GM20000 (cell line): Measurements from ENCODE around the gene SYT15.

ENCODE experiments used
- DNase-seq: peaks from one replicate; pipeline ENCODE4 v3.0.0; 2012; ENCODE audit warnings: low spot score
- TF ChIP-seq, protein P1 (sequence below): IDR thresholded peaks from 2 replicates; pipeline ENCODE4 v1.5.1; 2012; ENCODE audit warnings: mild to moderate bottlenecking, control low read depth; ENCODE audit errors: extremely low read depth, missing control alignments

Gene SYT15

DNA sequence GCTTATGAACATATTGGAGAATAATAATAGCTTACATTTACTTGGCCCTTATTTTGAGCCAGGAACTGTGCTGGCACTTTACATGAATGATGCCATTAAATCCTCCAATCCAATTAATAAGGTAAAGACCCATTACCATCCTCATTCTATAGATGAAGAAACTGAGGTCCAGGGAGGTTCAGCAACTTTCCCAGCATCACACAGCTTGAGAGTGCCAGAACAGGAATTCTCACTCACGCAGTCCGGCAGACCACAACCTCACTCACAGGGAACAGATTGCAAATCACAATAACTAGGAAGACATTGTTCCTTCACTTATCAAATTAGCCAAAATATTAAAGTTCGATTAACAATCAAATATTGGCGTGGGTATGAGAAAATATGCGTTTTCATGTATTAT is 40.8 kb upstream of the SYT15 start:
- TF ChIP-seq, protein P1, sequence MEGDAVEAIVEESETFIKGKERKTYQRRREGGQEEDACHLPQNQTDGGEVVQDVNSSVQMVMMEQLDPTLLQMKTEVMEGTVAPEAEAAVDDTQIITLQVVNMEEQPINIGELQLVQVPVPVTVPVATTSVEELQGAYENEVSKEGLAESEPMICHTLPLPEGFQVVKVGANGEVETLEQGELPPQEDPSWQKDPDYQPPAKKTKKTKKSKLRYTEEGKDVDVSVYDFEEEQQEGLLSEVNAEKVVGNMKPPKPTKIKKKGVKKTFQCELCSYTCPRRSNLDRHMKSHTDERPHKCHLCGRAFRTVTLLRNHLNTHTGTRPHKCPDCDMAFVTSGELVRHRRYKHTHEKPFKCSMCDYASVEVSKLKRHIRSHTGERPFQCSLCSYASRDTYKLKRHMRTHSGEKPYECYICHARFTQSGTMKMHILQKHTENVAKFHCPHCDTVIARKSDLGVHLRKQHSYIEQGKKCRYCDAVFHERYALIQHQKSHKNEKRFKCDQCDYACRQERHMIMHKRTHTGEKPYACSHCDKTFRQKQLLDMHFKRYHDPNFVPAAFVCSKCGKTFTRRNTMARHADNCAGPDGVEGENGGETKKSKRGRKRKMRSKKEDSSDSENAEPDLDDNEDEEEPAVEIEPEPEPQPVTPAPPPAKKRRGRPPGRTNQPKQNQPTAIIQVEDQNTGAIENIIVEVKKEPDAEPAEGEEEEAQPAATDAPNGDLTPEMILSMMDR: no peak
- DNase-seq: no peak

DNA sequence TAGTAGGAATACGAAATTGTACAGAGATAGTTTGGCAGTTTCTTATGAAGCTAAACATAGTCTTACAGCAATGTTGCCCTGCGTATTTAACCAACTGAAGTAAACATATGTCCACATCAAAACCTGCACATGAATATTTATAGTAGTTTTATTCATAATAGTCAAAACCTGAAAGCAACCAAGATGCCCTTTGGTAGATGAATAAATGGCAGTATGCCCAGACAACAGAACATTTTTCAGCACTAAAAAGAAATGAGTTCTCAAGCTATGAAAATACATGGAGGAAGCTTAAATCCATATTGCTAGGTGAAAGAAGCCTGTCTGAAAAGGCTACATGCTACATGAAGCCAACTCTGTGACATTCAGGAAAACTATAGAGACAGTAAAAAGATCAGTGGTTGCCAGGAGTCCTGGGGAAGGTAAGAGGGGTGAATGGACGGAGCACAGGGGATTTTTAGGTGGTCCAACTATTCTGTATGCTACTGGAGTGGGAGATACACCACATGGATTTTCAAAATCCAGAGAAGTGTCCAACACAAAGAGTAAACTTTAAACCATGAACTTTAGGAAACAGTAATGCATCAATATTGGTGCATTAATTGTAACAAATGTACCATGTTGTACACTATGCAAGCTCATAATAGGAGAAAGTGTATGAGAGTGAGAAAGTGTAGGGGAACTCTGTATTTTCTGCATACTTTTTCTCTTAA is 40.1 kb upstream of the SYT15 start:
- TF ChIP-seq, protein P1: no peak
- DNase-seq: no peak

DNA sequence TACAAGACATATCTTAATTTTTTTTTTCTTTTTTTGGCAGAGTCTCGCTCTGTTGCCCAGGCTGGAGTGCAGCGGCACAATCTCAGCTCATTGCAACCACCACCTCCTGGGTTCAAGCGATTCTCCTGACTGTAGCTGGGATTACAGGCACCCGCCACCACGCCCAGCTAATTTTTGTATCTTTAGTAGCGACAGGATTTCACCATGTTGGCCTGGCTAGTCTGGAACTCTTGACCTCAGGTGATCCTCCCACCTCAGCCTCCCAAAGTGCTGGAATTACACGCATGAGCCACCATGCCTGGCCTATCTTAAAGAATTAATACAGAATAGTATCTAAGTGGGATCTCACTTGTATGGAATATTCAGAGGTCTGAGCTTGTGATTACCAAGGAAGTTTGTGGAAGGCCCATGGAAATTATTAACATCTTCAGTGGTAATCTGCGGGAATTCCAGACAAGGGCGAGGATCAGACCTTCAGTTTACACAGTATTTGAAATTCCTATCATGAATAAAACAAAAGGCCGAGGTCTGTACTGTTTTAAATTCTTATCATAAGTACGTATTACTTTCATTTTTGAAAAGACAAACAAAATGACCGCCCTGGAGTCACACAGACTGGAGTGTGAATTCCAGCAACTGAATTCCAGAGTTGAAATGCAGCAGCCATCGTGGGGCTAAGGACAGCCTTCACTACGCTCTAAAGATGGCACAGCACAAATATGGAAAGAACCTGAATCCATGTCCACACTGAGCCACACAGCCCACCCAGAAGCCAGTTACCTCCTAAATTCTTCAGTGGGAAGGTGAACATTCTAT is 39.1 kb upstream of the SYT15 start:
- TF ChIP-seq, protein P1: no peak
- DNase-seq: no peak

DNA sequence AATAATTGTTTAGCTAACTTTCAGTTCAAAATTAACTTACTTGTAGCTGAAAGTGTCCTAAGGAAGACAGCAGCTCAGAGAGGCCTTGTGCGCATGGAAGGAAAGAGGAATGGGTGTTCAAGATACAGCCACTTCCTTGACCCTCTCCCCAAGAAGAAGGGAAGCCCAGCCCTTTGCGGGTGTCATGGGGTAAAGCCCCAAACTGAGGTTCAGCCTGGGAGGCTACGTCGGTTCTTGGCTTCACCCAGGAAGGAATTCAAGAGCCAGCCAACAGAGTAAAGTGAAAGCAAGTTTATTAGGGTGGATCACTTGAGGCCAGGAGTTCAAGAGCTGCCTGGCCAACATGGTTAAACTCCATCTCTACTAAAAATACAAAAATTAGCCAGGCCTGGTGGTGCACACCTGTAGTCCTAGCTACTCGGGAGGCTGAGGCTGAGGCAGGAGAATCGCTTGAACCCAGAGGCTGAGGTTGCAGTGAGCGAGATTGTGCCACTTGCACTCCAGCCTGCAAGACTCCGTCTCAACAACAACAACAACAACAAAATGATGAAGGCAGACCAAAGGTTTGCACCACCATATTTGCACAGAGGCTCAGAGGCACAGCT is 38.4 kb upstream of the SYT15 start:
- no peak for DNase-seq
- TF ChIP-seq, protein P1: no peak

DNA sequence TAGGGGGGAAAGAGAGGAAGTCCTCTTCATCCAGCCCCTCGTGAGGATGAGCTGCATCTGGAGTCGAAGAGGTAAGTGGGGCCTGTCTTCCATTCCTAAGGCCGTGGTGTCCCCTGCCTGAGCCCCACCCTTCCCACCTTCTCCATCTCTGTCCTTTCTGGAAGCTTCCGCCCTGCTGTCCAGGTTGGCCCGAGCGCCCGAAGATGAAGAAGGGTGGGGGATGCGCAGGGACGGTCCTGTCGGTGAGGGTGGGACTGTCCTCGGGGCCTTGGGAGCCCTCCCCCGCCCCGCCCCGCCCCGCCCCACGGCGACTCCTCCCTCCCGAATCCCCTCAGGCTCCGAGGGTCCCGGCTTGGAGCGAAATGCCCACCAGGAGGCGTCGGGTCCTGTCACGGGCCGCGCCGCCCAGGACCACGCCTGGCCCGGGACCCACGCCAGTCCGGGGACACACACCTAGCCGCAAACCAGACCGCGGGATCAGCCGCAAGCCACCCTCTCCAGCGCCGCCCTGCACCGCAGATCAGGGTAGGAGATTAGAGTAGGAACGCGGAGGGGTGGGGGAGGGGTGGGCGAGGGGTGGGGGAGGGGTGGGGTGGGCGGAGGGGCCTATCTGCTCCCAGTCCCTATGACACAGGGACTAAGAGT is 37.8 kb upstream of the SYT15 start:
- no peak for DNase-seq
- TF ChIP-seq, protein P1: no peak

DNA sequence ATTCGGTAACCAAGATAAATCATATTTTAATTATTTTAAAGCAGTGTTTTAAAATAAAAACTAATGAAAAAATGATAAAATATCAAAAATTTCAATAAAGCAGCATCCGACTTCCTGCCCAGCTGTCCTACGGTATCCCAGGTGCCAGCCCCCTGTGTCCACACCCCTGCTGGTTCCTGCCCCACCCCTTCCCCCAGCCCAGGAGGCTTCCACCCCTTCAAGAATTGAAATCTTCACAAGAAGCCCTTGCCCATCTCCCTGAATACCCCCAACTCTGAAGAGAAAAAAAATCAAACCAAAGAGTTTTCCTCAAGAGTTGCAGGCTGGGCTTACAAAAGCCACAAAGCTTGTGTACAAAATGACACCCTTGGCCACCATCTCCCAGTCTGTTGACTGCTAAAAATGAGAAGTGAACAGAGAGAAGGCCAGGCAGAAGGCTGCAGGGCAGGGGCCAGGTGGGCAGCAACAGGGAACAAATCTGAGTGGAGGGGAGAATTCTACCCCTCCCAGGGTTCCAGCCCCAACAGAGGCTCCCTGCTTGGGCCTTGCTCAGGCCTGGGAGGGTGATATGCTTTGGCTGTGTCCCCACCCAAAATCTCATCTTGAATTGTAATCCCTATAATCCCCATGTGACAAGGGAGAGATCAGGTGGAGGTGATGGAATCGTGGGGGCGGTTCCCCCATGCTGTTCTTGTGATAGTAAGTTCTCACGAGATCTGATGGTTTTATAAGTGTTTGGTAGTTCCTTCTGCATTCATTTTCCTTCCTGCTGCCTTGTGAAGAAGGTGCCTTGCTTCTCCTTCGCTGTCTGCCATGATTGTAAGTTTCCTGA is 37.0 kb upstream of the SYT15 start:
- TF ChIP-seq, protein P1: no peak

More for the DNA sequence above, 37.0 kb upstream of the SYT15 start:
- DNase-seq: no peak
